HAP-1 (cell line): ENCODE data around the gene KRT25.

Source experiments
- DNase-seq, 2 experiments: peaks; one replicate each; pipeline ENCODE4 v3.0.0-alpha.2; 2016 to 2020; ENCODE audit warnings: low spot score in 2 of 2
- H3K27me3 ChIP-seq: fragments of 250-450 bp; sonication (Bioruptor Pico); 2 replicates; pipeline ENCODE4 v1.5.1; 2020; ENCODE audit warnings: low read depth, mild to moderate bottlenecking, moderate library complexity
- H3K36me3 ChIP-seq: fragments of 250-450 bp; sonication (Bioruptor Pico); replicated peaks from 2 replicates; pipeline ENCODE4 v1.5.1; 2020; ENCODE audit warnings: mild to moderate bottlenecking
- H3K4me1 ChIP-seq: fragments of 250-450 bp; sonication (Bioruptor Pico); 2 replicates; pipeline ENCODE4 v1.5.1; 2020; ENCODE audit warnings: mild to moderate bottlenecking
- H3K4me3 ChIP-seq: fragments of 250-450 bp; sonication (Bioruptor Pico); 2 replicates; pipeline ENCODE4 v1.5.1; 2020; ENCODE audit warnings: mild to moderate bottlenecking, moderate library complexity
- H3K9me3 ChIP-seq: fragments of 250-450 bp; sonication (Bioruptor Pico); 2 replicates; pipeline ENCODE4 v1.5.1; 2020; ENCODE audit warnings: mild to moderate bottlenecking, moderate library complexity
- in situ Hi-C: fragments of 300-500 bp; cut with MboI; formaldehyde crosslinking; loops from 3 replicates; pipeline ENCODE4 v1.14.3; 2020; ENCODE audit warnings: low sequenced_read_pairs, inconsistent platforms, mixed read lengths

KRT25 gene

DNA sequence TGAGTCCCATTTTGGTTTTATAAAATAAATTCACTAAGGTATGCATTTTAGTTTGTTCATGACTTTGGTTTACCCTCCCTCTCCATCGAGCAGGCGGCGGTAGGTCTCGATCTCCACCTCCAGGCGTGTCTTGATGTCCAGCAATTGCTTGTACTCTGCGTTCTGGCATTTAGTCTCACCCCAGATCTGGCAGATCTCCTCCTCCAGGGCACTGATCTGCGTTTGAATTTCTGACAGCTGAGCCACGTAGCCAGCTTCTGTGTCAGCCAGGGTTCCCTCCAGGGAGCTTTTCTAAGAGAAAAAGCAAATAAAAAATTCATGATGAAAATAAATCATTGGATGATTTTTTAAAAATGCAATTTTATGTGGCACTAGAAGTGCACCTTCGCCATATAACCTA, 55.8 kb downstream of the KRT25 start:
- in situ Hi-C loops = no loop called here
- no peaks in the 10 kb centered on the region for H3K9me3 ChIP-seq
- DNase-seq = no peak
- no peak overlapping the region for H3K4me3 ChIP-seq
- no peaks in the 10 kb centered on the region for H3K4me1 ChIP-seq
- no peaks in the 10 kb centered on the region for H3K36me3 ChIP-seq
- peaks cover 2% of the 10 kb centered on the region for H3K27me3 ChIP-seq
